ENCODE results near the gene DRGX.

The DRGX gene

GRCh38 chr10:49363309-49364031, 32.4 kb downstream of the DRGX start:
- H2BK5ac ChIP-seq (ENCODE audit: low read depth, low read length, poor library complexity), result no peak overlapping the region
- no CpG with 5 or more reads among the region's 8 CpGs for WGBS (ENCODE audit: extremely low coverage, insufficient coverage, insufficient read length)
- H3K27me3 ChIP-seq (ENCODE audit: insufficient read depth, low read length), result no peaks in the 10 kb centered on the region
- no peak overlapping the region for H4K8ac ChIP-seq (ENCODE audit: low read depth, low read length)
- no peak overlapping the region for H2AFZ ChIP-seq (ENCODE audit: insufficient read depth, low read length, poor library complexity)
- no peak overlapping the region for H3K4ac ChIP-seq (ENCODE audit: low read depth, low read length)
- no peak overlapping the region for H2AK5ac ChIP-seq (ENCODE audit: low read length)
- H3K4me2 ChIP-seq (ENCODE audit: low read length), result no peak overlapping the region
- H3K79me1 ChIP-seq (ENCODE audit: low read length), result peaks cover 5% of the 10 kb centered on the region
- H4K12ac ChIP-seq (ENCODE audit: low read depth, low read length), result no peak overlapping the region
- no peak overlapping the region for H4K91ac ChIP-seq (ENCODE audit: low read depth, low read length)
- no peak overlapping the region for H2BK12ac ChIP-seq (ENCODE audit: low read length)
- DNase-seq, result no peak
- H2BK120ac ChIP-seq (ENCODE audit: insufficient read depth, low read length, poor library complexity), result no peak overlapping the region
- no peaks in the 10 kb centered on the region for H3K9me3 ChIP-seq (ENCODE audit: insufficient read depth, low read depth, low read length)
- H3K36me3 ChIP-seq (ENCODE audit: control insufficient read depth in 1 of 2, insufficient read depth in 2 of 2, low read length in 2 of 2), result no peaks in the 10 kb centered on the region
- no peak overlapping the region for H3K4me3 ChIP-seq (ENCODE audit: low read depth, low read length)
- peaks cover 3% of the 10 kb centered on the region for H3K79me2 ChIP-seq (ENCODE audit: control insufficient read depth, insufficient read depth, low read length, poor library complexity)
- H3K4me1 ChIP-seq (ENCODE audit: control insufficient read depth in 1 of 2, insufficient read depth in 2 of 2, low read length in 2 of 2), result peaks cover 12 to 14% of the 10 kb centered on the region in 2 experiments
- no peak overlapping the region for H3K27ac ChIP-seq (ENCODE audit: low read depth, low read length)
- no peak overlapping the region for H3K23ac ChIP-seq (ENCODE audit: low read length)
- H3K14ac ChIP-seq (ENCODE audit: low read length), result no peak overlapping the region
- H3K9ac ChIP-seq (ENCODE audit: low read length), result no peak overlapping the region
- no peak overlapping the region for H3K18ac ChIP-seq (ENCODE audit: low read length)

GRCh38 chr10:49362596-49363260, 33.2 kb downstream of the DRGX start:
- Histone ChIP-seq H2BK120ac (ENCODE audit: insufficient read depth, low read length, poor library complexity) (no peak overlapping the region), H3K79me1 (ENCODE audit: low read length) (peaks cover 5% of the 10 kb centered on the region), H3K14ac (ENCODE audit: low read length) (no peak overlapping the region), H2BK12ac (ENCODE audit: low read length) (no peak overlapping the region), H3K18ac (ENCODE audit: low read length) (no peak overlapping the region), H2AFZ (ENCODE audit: insufficient read depth, low read length, poor library complexity) (no peak overlapping the region), H3K4me2 (ENCODE audit: low read length) (no peak overlapping the region), H3K4ac (ENCODE audit: low read depth, low read length) (no peak overlapping the region), H4K8ac (ENCODE audit: low read depth, low read length) (no peak overlapping the region), H3K9me3 (ENCODE audit: insufficient read depth, low read depth, low read length) (no peaks in the 10 kb centered on the region), H2BK5ac (ENCODE audit: low read depth, low read length, poor library complexity) (no peak overlapping the region), H3K79me2 (ENCODE audit: control insufficient read depth, insufficient read depth, low read length, poor library complexity) (peaks cover 3% of the 10 kb centered on the region), H3K23ac (ENCODE audit: low read length) (no peak overlapping the region), H3K9ac (ENCODE audit: low read length) (no peak overlapping the region), H3K36me3 (ENCODE audit: control insufficient read depth in 1 of 2, insufficient read depth in 2 of 2, low read length in 2 of 2) (no peaks in the 10 kb centered on the region), H3K27me3 (ENCODE audit: insufficient read depth, low read length) (no peaks in the 10 kb centered on the region), H2AK5ac (ENCODE audit: low read length) (no peak overlapping the region), H4K91ac (ENCODE audit: low read depth, low read length) (no peak overlapping the region), H3K4me3 (ENCODE audit: low read depth, low read length) (no peak overlapping the region), H3K27ac (ENCODE audit: low read depth, low read length) (no peak overlapping the region), H4K12ac (ENCODE audit: low read depth, low read length) (no peak overlapping the region), H3K4me1 (ENCODE audit: control insufficient read depth in 1 of 2, insufficient read depth in 2 of 2, low read length in 2 of 2) (peaks cover 12 to 14% of the 10 kb centered on the region in 2 experiments)
- no CpG with 5 or more reads among the region's 10 CpGs for whole genome bisulfite sequencing (ENCODE audit: extremely low coverage, insufficient coverage, insufficient read length)
- DNase-seq, result peak in 1 of 2 donors; percentile 25

DNA sequence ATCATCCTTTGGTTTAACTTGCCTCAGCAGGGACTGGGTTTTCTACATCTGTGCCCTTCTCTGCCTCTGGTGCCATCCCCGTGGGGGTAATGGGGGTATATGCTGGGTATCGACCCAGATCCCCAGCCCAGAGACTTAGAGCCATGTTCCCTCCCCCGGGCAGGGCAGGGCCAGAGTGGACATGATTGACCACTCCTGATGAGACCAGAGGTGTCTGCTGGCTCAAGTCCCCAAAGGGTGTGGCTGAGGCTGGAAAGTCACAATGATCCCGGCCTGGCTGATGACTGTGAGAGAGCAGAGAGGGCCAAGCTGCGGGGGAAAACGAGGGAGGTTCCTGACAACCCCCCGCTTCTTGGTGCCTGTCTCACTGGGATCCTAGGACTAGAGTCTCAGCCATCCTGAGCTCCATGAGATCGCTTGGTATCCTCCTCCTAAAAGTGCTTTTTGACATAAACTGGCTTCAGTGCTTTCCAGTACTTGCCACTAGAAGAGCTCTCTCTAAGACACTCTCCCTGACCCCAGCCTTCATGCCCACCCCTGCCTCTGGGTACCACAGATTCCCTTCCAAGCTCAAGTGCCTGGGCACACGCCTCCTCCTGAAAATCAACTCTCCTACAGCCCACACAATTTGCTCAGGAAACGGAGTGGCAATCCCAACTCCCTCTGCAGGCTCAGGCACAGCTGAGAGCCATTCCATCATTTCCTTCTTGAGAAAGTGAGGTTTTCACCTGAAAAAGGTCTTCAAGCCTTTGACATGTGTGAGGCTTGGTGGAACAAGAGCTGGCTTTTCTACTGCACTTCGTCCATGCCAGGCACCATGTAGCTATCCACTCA, 33.9 kb downstream of the DRGX start:
- H3K14ac ChIP-seq (ENCODE audit: low read length), result no peak overlapping the region
- H3K18ac ChIP-seq (ENCODE audit: low read length), result no peak overlapping the region
- no peak overlapping the region for H3K27ac ChIP-seq (ENCODE audit: low read depth, low read length)
- H2AFZ ChIP-seq (ENCODE audit: insufficient read depth, low read length, poor library complexity), result no peak overlapping the region
- H2BK5ac ChIP-seq (ENCODE audit: low read depth, low read length, poor library complexity), result no peak overlapping the region
- DNase-seq, result no peak
- no peak overlapping the region for H3K4me2 ChIP-seq (ENCODE audit: low read length)
- no peak overlapping the region for H4K8ac ChIP-seq (ENCODE audit: low read depth, low read length)
- peaks cover 3% of the 10 kb centered on the region for H3K79me2 ChIP-seq (ENCODE audit: control insufficient read depth, insufficient read depth, low read length, poor library complexity)
- WGBS (ENCODE audit: extremely low coverage, insufficient coverage, insufficient read length), result no CpG with 5 or more reads among the region's 11 CpGs
- H4K12ac ChIP-seq (ENCODE audit: low read depth, low read length), result no peak overlapping the region
- H3K4me1 ChIP-seq (ENCODE audit: control insufficient read depth in 1 of 2, insufficient read depth in 2 of 2, low read length in 2 of 2), result peaks cover 12 to 14% of the 10 kb centered on the region in 2 experiments
- no peak overlapping the region for H2BK12ac ChIP-seq (ENCODE audit: low read length)
- no peaks in the 10 kb centered on the region for H3K36me3 ChIP-seq (ENCODE audit: control insufficient read depth in 1 of 2, insufficient read depth in 2 of 2, low read length in 2 of 2)
- no peak overlapping the region for H4K91ac ChIP-seq (ENCODE audit: low read depth, low read length)
- H2AK5ac ChIP-seq (ENCODE audit: low read length), result no peak overlapping the region
- H3K27me3 ChIP-seq (ENCODE audit: insufficient read depth, low read length), result no peaks in the 10 kb centered on the region
- H3K23ac ChIP-seq (ENCODE audit: low read length), result no peak overlapping the region
- H3K4me3 ChIP-seq (ENCODE audit: low read depth, low read length), result no peak overlapping the region
- H3K4ac ChIP-seq (ENCODE audit: low read depth, low read length), result no peak overlapping the region
- H2BK120ac ChIP-seq (ENCODE audit: insufficient read depth, low read length, poor library complexity), result no peak overlapping the region
- H3K79me1 ChIP-seq (ENCODE audit: low read length), result peaks cover 5% of the 10 kb centered on the region
- H3K9ac ChIP-seq (ENCODE audit: low read length), result no peak overlapping the region
- no peaks in the 10 kb centered on the region for H3K9me3 ChIP-seq (ENCODE audit: insufficient read depth, low read depth, low read length)

- peaks cover 5% of the 10 kb centered on the region for H3K79me1 ChIP-seq (ENCODE audit: low read length)
- no CpG with 5 or more reads among the region's 8 CpGs for WGBS (ENCODE audit: extremely low coverage, insufficient coverage, insufficient read length)
- H3K4ac ChIP-seq (ENCODE audit: low read depth, low read length), result no peak overlapping the region
- no peak overlapping the region for H3K4me3 ChIP-seq (ENCODE audit: low read depth, low read length)
- H3K9me3 ChIP-seq (ENCODE audit: insufficient read depth, low read depth, low read length), result no peaks in the 10 kb centered on the region
- H2BK12ac ChIP-seq (ENCODE audit: low read length), result no peak overlapping the region
- no peaks in the 10 kb centered on the region for H3K36me3 ChIP-seq (ENCODE audit: control insufficient read depth in 1 of 2, insufficient read depth in 2 of 2, low read length in 2 of 2)
- H3K9ac ChIP-seq (ENCODE audit: low read length), result no peak overlapping the region
- H3K4me2 ChIP-seq (ENCODE audit: low read length), result no peak overlapping the region
- peaks cover 12 to 14% of the 10 kb centered on the region in 2 experiments for H3K4me1 ChIP-seq (ENCODE audit: control insufficient read depth in 1 of 2, insufficient read depth in 2 of 2, low read length in 2 of 2)
- H4K8ac ChIP-seq (ENCODE audit: low read depth, low read length), result no peak overlapping the region
- H3K14ac ChIP-seq (ENCODE audit: low read length), result no peak overlapping the region
- peaks cover 3% of the 10 kb centered on the region for H3K79me2 ChIP-seq (ENCODE audit: control insufficient read depth, insufficient read depth, low read length, poor library complexity)
- no peak overlapping the region for H3K27ac ChIP-seq (ENCODE audit: low read depth, low read length)
- no peak overlapping the region for H3K23ac ChIP-seq (ENCODE audit: low read length)
- no peak overlapping the region for H4K91ac ChIP-seq (ENCODE audit: low read depth, low read length)
- H4K12ac ChIP-seq (ENCODE audit: low read depth, low read length), result no peak overlapping the region
- peak overlapping the region; percentile 20 for H2AK5ac ChIP-seq (ENCODE audit: low read length)
- H3K18ac ChIP-seq (ENCODE audit: low read length), result no peak overlapping the region
- no peaks in the 10 kb centered on the region for H3K27me3 ChIP-seq (ENCODE audit: insufficient read depth, low read length)
- H2BK5ac ChIP-seq (ENCODE audit: low read depth, low read length, poor library complexity), result no peak overlapping the region
- no peak overlapping the region for H2AFZ ChIP-seq (ENCODE audit: insufficient read depth, low read length, poor library complexity)
- no peak for DNase-seq
- no peak overlapping the region for H2BK120ac ChIP-seq (ENCODE audit: insufficient read depth, low read length, poor library complexity)
Measured at GRCh38 chr10:49361178-49361554, 34.7 kb downstream of the DRGX start.
